Stimulated activated CD8-positive, alpha-beta memory T cell treated with anti-CD3 and anti-CD28 coated beads, Interleukin-7, amount 100 ng/mL, for 1 hour (primary cell): Measurements from ENCODE around the gene PCAT7.

Experiments
- DNase-seq, 2 donors: peaks; one replicate each; pipeline ENCODE4 v3.0.0-alpha.2; 2020; ENCODE audit warnings: low read depth in 2 of 2

The PCAT7 gene

DNA sequence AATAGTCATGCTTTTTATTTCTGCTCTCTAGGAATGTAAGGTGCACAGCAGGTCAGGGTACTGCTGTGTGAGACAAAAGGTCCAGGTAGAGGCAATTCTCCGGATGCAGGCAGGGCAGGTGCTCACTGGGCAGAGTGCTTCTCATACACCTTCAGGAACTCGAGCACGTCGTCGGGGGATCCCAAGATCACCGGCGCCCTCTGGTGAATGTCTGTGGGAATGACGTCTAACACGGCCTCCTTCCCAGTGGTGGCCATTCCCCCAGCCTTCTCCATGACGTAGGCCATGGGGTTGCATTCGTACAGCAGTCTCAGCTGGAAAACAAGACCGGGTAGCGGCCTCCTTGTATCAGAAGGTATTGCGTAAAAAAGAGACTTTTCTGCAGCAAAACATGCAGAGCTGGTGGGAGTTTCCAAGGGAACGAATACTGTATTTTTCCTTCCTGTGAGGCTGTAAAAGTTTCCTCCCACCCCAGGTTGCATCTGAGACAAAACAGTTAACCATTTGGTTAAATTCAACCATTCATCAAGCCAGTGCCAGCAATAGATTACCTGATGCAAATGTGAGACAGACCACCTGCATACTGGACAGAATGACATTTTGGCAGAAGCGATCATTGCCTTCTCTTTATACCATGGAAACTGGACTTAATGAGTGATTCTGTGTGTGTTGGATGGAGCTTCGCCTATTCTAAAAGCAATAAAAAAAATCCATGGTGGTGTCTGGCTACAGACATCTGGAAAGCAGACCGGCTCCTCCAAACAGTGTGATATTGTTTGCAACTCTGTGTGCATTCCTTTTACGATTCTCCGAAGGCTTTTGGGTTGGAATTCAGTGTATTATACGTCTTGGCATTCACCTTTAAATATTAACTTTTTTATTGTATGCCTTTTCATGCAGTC is 48.6 kb downstream of the PCAT7 start:
- DNase-seq, result peak; percentile 10 to 36

DNA sequence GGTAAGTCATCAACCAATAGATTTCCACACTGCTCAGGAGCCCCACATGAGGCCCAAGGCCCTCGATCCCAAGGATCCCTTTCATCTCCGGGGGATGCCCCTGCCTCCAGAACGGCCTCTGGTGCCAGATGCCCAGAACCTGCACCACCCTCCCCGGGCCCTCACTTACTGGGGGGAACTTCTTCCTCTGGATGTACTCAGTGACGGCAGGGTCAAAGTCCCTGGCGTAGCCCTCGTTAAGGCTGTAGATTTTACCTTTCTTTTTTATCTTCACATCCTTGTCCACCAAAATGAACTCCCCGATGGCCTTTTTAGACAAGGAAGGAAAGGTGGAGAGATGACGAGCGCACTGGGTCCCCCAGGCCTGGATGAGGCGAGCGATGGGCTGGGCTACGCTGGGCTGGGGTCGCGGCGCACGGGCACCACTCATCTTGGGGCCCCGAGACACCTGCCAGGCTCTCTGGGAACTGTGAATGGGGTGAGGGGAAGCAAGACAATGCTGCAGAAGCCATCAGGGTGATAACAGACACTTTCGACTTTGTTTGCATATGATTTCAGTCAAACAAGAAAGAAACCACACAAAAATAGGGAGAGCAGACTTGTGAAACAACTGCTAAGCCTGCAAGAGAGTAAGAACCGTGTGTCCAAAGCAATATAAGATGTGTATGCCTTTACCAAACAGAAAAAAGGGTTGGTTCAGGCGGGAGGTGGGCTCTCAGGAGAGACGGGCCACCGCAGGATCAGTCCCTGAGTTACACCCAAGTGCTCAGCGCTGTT is 52.0 kb downstream of the PCAT7 start:
- no peak for DNase-seq

DNA sequence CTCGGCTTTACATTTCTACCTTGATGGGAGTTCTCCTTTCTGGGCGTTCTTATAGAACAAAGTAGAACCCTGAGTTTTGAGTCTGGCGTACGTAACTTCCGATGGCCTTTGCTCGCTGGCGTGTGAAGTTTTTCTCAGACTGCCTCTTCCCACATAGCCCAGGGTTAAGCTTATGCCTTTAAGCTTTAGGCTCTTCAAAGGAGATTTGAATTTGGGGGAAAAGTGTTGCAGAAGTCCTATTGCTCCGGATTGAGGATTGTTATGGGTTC is 52.5 kb downstream of the PCAT7 start:
- DNase-seq, result no peak

DNA sequence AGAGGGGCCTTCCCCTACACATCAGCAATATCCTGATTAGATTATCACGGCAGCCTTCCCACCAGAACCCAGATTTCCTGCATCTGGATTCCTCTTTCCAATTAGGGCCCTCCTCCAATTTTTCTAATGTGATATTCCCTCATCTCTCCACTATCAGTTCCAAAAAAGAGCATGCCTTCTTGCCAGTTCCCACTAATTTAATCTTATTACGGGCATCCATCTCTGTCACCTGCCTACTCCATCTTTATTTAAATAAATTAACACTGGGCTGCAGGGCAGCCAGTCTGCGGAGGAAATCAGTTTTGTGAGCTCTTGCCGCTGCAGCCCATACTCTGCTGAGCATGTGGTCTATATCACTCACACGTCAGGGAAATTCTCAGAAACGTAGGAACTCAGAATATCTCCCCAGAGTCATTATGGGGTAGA is 55.3 kb downstream of the PCAT7 start:
- DNase-seq, result no peak

DNA sequence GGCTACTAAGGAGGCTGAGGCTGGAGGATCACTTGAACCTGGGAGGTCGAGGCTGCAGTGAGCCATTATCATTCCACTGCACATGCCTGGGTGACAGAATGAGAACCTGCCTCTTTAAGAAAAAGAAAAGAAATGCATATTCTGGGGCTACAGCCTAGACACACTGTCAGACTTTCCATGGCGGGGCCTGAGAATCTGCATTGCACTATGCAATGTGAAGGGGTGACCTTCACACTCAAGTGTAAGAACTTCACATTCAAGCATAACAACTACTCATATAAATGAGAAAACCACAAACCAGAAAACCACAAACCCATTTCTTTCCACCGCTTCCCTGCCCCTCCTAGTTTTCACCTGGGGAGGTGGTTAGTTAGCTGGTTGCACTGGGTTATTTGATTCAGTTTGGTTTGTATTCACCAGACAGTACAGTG is 56.8 kb downstream of the PCAT7 start:
- no peak for DNase-seq

DNA sequence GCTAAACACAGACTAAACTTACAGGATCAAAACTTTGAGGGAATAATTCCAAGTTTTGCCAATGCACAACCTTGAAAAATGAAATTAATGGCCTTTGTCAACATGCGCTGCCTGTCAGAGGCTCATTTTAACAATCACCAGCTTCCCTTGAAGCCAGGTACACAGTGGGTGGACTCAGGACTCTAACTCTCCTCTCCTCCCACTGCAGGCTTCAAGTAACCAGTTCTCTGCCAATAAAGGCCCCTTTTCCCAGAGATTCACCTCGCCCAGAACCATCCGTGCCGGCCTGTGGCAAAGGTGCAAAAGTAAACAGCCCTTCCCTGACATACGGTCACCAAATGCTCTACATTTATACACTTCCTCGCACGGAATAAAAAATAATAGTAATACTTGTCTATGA is 57.2 kb downstream of the PCAT7 start:
- no peak for DNase-seq

DNA sequence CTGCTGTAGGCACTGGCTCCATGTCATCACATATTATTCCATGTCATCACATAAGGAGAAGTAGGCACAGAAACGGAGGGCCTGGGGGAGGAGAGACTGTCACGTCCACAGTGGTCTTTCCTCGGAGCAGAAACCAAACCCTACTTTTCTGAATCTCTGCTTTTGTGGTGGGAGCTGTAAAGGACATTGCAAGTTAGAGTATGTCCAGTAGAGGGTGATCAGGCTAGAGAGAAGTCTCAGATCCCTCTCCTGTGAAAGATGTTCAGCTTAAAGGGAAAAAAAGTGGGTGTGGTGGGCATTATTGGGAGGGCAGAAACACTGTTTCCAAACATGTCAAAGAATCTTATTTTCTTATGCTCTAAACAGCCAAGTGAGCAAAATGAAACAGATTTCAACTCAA is 58.1 kb downstream of the PCAT7 start:
- DNase-seq, result no peak

DNA sequence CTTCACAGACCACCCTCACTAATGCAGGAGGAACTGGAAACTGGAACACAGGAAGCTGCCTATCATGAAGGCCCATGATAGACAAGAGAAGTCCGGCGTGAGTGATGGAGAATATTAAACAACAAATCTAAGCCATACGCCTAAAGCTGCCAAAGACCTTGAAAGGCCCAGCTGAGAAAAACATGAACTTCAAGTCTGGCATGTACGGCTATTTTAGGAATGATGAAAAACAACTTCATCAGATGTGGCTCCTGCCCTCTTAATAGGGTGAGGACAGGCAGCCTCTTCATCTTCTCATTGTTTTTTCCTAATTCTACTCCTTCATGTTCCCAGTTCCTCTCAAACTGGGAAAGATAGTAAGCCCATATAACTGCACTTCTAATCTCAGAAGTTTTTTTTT is 64.1 kb downstream of the PCAT7 start:
- no peak for DNase-seq
